Ovary (tissue), 3 donors: ENCODE measurements around the gene DUOXA2.

Source experiments
- EP300 ChIP-seq: sonication (generic); formaldehyde crosslinking; IDR thresholded peaks from one replicate; pipeline ENCODE4 v1.6.1; 2017; ENCODE audit warnings: antibody characterized with exemption
- POLR2A ChIP-seq: fragments of 450-650 bp; IDR thresholded peaks from one replicate; pipeline ENCODE4 v1.6.1; 2017; ENCODE audit warnings: antibody characterized with exemption, mild to moderate bottlenecking, moderate library complexity
- TF ChIP-seq, protein P1 (sequence below), 3 donors: fragments of 450-650 bp in 2 of 3; fragments of 200-600 bp in 1 of 3; IDR thresholded peaks; one replicate each; pipeline versions ENCODE4 v1.5.1 to v1.8.0; 2016 to 2022; ENCODE audit warnings: antibody characterized with exemption in 3 of 3, mild to moderate bottlenecking in 1 of 3
- donor health status: DM: no; HTN: no; CAD: no.

DNA sequence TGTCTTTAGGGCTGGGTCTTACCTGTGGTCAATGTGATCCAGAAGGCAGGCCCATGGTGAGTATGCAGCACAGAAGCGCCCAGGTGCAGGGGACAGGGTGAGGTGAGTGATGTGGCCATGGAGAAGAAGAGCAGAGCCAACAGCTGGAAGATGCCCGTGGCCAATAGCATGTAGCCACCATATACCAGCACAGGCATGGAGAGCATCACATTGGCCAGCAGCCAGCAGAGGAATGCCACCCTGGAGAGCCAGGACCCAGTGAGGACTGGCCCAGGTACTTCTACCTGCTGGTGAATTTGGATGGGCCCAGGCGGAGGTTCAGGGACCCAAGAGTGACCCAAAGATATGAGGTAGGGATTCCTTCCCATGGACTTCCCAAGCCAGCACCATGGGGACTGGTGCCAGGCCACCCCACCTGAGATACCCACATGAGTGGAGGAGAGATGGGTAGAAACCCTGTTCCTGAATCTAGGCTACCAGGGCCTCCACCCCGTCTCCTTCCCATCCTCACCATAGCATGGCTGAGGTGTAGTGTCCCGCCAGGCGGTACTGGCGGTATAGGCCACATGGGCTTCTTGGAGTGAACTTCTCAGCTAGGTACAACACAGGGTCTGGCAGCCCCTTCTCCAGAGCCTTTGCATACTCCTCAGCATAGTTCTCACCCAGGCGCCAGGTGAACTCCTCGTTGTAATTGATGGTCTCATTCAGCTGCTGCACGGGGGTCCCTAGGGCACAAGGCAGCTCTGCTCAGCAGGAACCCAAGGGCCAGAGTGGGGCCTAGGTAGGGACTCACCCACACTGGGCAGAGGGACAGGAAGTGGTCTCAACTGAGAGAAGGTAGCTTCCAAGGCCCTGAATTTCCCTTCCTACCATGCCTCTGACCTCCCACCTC lies 6.2 kb downstream of the DUOXA2 start:
- TF ChIP-seq, protein P1, sequence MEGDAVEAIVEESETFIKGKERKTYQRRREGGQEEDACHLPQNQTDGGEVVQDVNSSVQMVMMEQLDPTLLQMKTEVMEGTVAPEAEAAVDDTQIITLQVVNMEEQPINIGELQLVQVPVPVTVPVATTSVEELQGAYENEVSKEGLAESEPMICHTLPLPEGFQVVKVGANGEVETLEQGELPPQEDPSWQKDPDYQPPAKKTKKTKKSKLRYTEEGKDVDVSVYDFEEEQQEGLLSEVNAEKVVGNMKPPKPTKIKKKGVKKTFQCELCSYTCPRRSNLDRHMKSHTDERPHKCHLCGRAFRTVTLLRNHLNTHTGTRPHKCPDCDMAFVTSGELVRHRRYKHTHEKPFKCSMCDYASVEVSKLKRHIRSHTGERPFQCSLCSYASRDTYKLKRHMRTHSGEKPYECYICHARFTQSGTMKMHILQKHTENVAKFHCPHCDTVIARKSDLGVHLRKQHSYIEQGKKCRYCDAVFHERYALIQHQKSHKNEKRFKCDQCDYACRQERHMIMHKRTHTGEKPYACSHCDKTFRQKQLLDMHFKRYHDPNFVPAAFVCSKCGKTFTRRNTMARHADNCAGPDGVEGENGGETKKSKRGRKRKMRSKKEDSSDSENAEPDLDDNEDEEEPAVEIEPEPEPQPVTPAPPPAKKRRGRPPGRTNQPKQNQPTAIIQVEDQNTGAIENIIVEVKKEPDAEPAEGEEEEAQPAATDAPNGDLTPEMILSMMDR (IDR thresholded peaks at IDR 0.05) = no peak
- TF ChIP-seq EP300 (no peak), POLR2A (no peak)
